Activated naive CD8-positive, alpha-beta T cell treated with anti-CD3 and anti-CD28 coated beads, Interleukin-2, amount 50 U/mL, for 24 hours (primary cell): ENCODE results near the gene MTSS2.

Experiments used
- ATAC-seq: fragments of 150-1000 bp; cut with Tn5 transposase; one replicate; pipeline ENCODE4 v1.10.0; 2021
- DNase-seq: peaks from one replicate; pipeline ENCODE4 v3.0.0; 2021
- H3K27ac Mint-ChIP-seq: one replicate; pipeline ENCODE4 v1.8.0; 2021; ENCODE audit warnings: mild to moderate bottlenecking, mixed read lengths
- H3K27me3 Mint-ChIP-seq: one replicate; pipeline ENCODE4 v1.8.0; 2021; ENCODE audit warnings: mixed read lengths
- H3K36me3 Mint-ChIP-seq: one replicate; pipeline ENCODE4 v1.8.0; 2021; ENCODE audit warnings: low read depth, mixed read lengths
- H3K4me1 Mint-ChIP-seq: one replicate; pipeline ENCODE4 v1.8.0; 2021; ENCODE audit warnings: mixed read lengths
- H3K4me3 Mint-ChIP-seq: one replicate; pipeline ENCODE4 v1.8.0; 2021; ENCODE audit warnings: mild to moderate bottlenecking, moderate library complexity, mixed read lengths
- H3K9me3 Mint-ChIP-seq: one replicate; pipeline ENCODE4 v1.8.0; 2021; ENCODE audit warnings: mixed read lengths

Gene MTSS2

DNA sequence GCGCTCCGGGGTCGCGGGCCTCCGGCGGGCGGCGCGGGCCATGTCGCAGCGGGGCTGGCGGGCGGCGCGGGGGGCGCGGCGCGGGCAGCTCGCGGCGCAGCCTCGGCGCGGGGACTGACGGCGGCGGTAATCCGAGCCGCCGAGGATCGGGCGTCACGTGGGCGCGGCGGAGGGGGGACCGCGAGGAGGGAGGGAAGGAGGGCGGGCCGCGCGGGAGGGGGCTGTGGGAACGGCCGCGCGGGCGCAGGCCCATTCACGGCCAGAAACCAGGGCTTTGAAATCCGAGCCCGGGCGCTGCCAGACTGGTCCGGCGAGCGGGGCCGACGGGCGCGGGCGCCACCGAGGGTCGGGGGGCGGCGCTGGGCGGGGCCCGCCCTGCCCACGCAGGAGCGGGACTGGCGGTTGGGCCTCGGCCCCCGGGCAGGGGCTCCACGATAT, at the start of gene MTSS2:
Gene MTSS2 (minus strand): TSS at position 116 of the 438 bp plus-strand sequence. CDS start 262 bp downstream, outside the sequence.
- Mint-ChIP-seq H3K36me3 (no peaks in the 10 kb centered on the region), H3K4me1 (peaks cover 5% of the 10 kb centered on the region), H3K9me3 (no peaks in the 10 kb centered on the region), H3K4me3 (peak within 1 kb of the TSS; percentile 63), H3K27ac (no peak within 1 kb of the TSS), H3K27me3 (peaks cover 10% of the 10 kb centered on the region)
- ATAC-seq, result peak; percentile 33
- peak; percentile 42 for DNase-seq

DNA sequence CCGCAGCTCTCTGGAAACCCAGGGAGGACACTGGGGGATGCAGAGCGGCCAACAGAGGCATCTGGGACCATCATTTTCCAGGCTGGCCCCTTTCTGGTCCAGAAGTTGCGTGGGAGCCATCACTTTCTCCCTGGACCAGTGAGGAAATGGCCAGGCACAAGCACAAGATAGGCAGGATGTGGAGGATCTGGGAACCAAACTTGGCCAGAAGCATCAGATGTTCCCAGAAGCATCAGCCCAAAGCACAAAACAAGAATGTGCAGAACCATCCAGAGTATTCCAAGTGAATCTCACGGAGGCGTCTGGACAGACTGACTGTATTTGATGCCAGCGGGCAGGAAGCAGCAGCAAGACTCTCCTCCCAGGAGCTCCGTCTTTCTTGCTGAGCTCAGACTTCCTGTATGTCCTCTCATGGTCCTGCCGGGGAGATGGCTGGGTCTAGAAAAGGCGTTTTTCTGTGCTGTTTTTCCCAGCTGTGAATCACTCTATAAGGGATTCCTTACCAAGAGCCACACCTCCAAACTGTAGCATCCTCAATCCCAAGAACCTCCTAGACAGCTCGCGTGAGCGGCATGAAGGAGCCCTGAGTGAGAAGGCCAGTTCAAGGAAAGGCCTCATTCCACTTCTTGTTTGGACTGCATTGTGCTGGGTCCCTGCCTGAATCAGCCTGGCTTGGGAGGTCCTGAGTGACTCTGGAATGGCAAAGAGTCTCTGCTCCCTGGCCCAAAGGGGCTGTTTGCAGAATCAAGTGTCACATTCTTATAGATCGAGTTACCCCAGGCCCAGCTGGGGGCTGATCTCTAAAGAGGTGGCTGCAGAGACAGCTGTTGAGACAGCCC, 49.5 kb upstream of the MTSS2 start:
- Mint-ChIP-seq H3K36me3 (peaks cover 5% of the 10 kb centered on the region), H3K27me3 (no peaks in the 10 kb centered on the region), H3K27ac (no peak overlapping the region), H3K4me3 (no peak overlapping the region), H3K4me1 (peaks cover 57% of the 10 kb centered on the region), H3K9me3 (no peaks in the 10 kb centered on the region)
- no peak for DNase-seq
- no peak for ATAC-seq

DNA sequence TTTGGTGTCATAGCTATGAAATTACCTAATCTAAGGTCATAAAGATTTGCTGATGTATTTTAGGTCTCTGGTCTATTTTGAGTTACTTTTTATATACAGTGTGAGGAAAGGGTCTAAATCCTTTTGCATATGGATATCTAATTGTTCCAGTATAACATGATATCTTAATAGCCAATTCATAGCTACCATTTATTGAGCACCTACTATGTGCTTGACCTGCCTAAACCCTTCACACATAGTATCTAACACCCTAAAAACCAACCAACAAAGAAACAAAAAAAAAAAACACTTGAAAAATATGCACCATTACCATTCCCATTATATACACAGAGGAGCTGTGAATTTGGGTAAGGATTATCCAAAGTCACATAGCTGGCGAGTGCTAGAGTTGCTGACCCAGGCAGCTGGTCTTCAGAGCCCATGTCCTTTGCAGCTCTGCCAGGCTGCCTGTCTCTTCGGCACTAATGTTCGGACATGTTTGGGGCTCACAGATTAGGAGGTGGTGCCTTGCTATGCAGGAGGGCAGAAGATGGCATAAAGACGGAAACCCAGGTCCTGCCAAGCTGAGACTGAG, 48.8 kb upstream of the MTSS2 start:
- Mint-ChIP-seq H3K27ac (no peak overlapping the region), H3K9me3 (no peaks in the 10 kb centered on the region), H3K4me3 (no peak overlapping the region), H3K4me1 (peaks cover 50% of the 10 kb centered on the region), H3K27me3 (no peaks in the 10 kb centered on the region), H3K36me3 (peaks cover 5% of the 10 kb centered on the region)
- ATAC-seq (no peak), DNase-seq (no peak)

GRCh38 chr16:70730944-70731343, 45.1 kb upstream of the MTSS2 start:
- no peak overlapping the region for H3K27ac Mint-ChIP-seq
- H3K9me3 Mint-ChIP-seq, result no peaks in the 10 kb centered on the region
- DNase-seq, result no peak
- no peaks in the 10 kb centered on the region for H3K27me3 Mint-ChIP-seq
- H3K4me3 Mint-ChIP-seq, result no peak overlapping the region
- H3K36me3 Mint-ChIP-seq, result peaks cover 3% of the 10 kb centered on the region
- H3K4me1 Mint-ChIP-seq, result peaks cover 14% of the 10 kb centered on the region
- ATAC-seq, result no peak

GRCh38 chr16:70730031-70730430, 44.2 kb upstream of the MTSS2 start:
- no peak for ATAC-seq
- no peak overlapping the region for H3K27ac Mint-ChIP-seq
- no peaks in the 10 kb centered on the region for H3K9me3 Mint-ChIP-seq
- H3K27me3 Mint-ChIP-seq, result no peaks in the 10 kb centered on the region
- no peak overlapping the region for H3K4me3 Mint-ChIP-seq
- DNase-seq, result no peak
- H3K4me1 Mint-ChIP-seq, result peaks cover 6% of the 10 kb centered on the region
- H3K36me3 Mint-ChIP-seq, result peaks cover 3% of the 10 kb centered on the region

DNA sequence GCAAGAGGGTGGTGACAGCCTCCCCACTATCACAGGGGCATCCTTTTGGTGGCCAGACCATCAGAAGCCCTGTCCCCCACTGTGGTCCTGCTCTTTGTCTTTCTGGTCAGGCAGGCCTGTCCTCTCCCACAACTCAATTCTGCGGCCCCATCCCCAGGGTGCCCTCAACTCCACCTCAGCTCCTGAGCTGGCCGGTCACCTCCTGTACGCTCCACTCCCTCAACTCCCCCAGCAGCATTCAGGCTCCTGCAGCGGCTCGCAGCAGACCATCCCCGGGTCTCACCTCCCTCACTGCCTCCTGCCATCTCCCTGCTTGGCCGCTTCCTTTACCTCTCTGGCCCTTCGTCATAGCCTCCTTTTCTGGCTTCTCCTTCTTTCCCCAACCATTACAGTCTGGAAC, 43.4 kb upstream of the MTSS2 start:
- ATAC-seq (no peak), DNase-seq (no peak)
- Mint-ChIP-seq H3K4me1 (no peaks in the 10 kb centered on the region), H3K36me3 (peaks cover 3% of the 10 kb centered on the region), H3K27ac (peak overlapping the region; percentile 27), H3K4me3 (no peak overlapping the region), H3K9me3 (no peaks in the 10 kb centered on the region), H3K27me3 (no peaks in the 10 kb centered on the region)

DNA sequence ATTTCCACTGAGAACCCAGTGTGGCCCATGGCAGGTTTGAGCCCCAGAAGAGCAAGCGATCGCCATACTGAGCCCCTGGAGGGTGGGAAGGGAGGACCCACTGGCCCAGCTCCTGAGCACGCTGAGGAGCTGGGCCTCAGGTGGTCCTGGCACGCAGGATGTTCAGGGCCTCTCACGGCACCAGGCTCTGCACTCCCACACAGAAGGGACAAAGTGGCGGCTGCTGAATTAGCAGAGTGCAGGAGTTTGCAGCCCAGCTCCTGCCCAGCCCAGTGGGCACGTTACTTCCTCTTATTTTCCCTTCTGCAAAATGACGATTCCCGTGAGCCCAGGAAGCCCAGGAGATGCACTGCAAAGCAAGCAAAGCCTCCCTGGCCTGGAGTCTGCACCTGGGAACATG, 42.3 kb upstream of the MTSS2 start:
- H3K4me3 Mint-ChIP-seq, result no peak overlapping the region
- H3K36me3 Mint-ChIP-seq, result peaks cover 3% of the 10 kb centered on the region
- H3K9me3 Mint-ChIP-seq, result no peaks in the 10 kb centered on the region
- DNase-seq, result no peak
- no peak for ATAC-seq
- no peaks in the 10 kb centered on the region for H3K27me3 Mint-ChIP-seq
- no peak overlapping the region for H3K27ac Mint-ChIP-seq
- H3K4me1 Mint-ChIP-seq, result no peaks in the 10 kb centered on the region

GRCh38 chr16:70726892-70727361, 41.1 kb upstream of the MTSS2 start:
- DNase-seq, result no peak
- ATAC-seq, result no peak
- Mint-ChIP-seq H3K4me3 (no peak overlapping the region), H3K4me1 (no peaks in the 10 kb centered on the region), H3K36me3 (no peaks in the 10 kb centered on the region), H3K9me3 (no peaks in the 10 kb centered on the region), H3K27me3 (no peaks in the 10 kb centered on the region), H3K27ac (no peak overlapping the region)

GRCh38 chr16:70725912-70726828, 40.3 kb upstream of the MTSS2 start:
- H3K9me3 Mint-ChIP-seq, result no peaks in the 10 kb centered on the region
- no peak overlapping the region for H3K27ac Mint-ChIP-seq
- no peak overlapping the region for H3K4me3 Mint-ChIP-seq
- no peaks in the 10 kb centered on the region for H3K27me3 Mint-ChIP-seq
- H3K36me3 Mint-ChIP-seq, result no peaks in the 10 kb centered on the region
- no peak for ATAC-seq
- H3K4me1 Mint-ChIP-seq, result no peaks in the 10 kb centered on the region
- DNase-seq, result no peak

DNA sequence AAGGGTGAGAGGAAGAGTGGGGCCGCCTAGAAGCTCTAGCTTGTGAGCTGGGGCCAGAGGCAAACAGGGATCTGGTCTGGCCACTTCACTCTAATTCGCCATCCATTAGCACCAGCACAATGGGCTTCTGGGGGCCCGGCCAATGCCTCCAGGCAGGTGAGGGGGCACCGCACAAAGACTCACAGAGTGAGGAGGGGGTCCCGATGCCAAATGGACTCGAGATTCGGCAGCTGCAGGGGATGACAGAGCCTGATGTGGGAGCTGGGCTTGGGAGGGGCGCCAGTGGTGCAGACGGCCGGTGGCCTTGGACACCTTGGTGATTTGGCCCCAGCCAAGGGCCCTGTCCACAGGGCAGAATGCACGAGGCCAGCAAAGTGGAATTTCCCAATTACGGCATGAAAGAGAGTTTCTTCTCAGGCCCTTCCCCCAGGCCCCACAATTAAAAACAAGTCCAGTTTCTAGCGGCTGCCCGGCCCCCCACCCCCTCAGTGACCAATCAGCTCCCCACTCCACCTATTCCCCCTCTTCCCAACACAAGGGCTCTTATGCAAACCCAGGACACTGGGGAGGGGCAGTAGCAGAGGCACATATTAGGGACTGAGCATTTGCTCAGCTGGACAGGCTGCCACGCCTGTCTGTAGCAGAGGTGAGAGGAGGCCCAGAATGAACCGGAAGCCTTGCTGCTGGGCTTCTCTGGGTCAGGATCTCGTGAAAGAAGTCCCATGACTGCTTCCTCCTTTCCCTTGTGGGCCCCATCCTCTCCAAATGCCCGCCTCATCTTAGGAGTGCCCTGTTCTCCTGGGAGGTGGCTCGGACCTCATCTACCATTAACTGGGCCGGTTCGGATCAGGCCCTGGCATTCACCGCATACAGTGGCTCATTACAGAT, 39.4 kb upstream of the MTSS2 start:
- no peak for ATAC-seq
- Mint-ChIP-seq H3K4me1 (no peaks in the 10 kb centered on the region), H3K36me3 (peaks cover 9% of the 10 kb centered on the region)

GRCh38 chr16:70724146-70725023, 38.5 kb upstream of the MTSS2 start:
- DNase-seq (no peak), ATAC-seq (no peak)
- Mint-ChIP-seq H3K36me3 (peaks cover 15% of the 10 kb centered on the region), H3K27ac (no peak overlapping the region), H3K4me3 (no peak overlapping the region), H3K27me3 (no peaks in the 10 kb centered on the region), H3K4me1 (no peaks in the 10 kb centered on the region), H3K9me3 (no peaks in the 10 kb centered on the region)

More for the DNA sequence above, 39.4 kb upstream of the MTSS2 start:
- H3K4me3 Mint-ChIP-seq, result no peak overlapping the region
- H3K27ac Mint-ChIP-seq, result no peak overlapping the region
- H3K27me3 Mint-ChIP-seq, result no peaks in the 10 kb centered on the region
- no peaks in the 10 kb centered on the region for H3K9me3 Mint-ChIP-seq
- DNase-seq, result no peak

- Mint-ChIP-seq H3K27me3 (no peaks in the 10 kb centered on the region), H3K4me3 (no peak overlapping the region), H3K4me1 (no peaks in the 10 kb centered on the region), H3K36me3 (peaks cover 15% of the 10 kb centered on the region), H3K27ac (no peak overlapping the region), H3K9me3 (no peaks in the 10 kb centered on the region)
- ATAC-seq (no peak), DNase-seq (no peak)
These were observed 37.9 kb upstream of the MTSS2 start for GRCh38 chr16:70723740-70724145.
